ENCODE data around the gene MPC1.
"Not testable (repeated sequence)": the region's sequence is repeated elsewhere in the genome, so short reads cannot be mapped to it uniquely, and the experiment has no call there.

MPC1 gene

GRCh38 chr6:166382500-166382932, 224 bp downstream of the MPC1 start:
- no peak for DNase-seq (ENCODE audit: low read depth in 2 of 2, low spot score in 1 of 2)

- DNase-seq (ENCODE audit: low read depth in 2 of 2, low spot score in 1 of 2): peak; percentile 28 to 36
Measured at GRCh38 chr6:166381733-166382499, 824 bp downstream of the MPC1 start.

GRCh38 chr6:166381381-166381732, 1.4 kb downstream of the MPC1 start:
- DNase-seq (ENCODE audit: low read depth in 2 of 2, low spot score in 1 of 2): no peak

- no peak for DNase-seq (ENCODE audit: low read depth in 2 of 2, low spot score in 1 of 2)
Measured at GRCh38 chr6:166379800-166380199, 2.9 kb downstream of the MPC1 start.

- DNase-seq (ENCODE audit: low read depth in 2 of 2, low spot score in 1 of 2): no peak
Measured at GRCh38 chr6:166379103-166379586, 3.6 kb downstream of the MPC1 start.

GRCh38 chr6:166377721-166378120, 5.0 kb downstream of the MPC1 start:
- no peak for DNase-seq (ENCODE audit: low read depth in 2 of 2, low spot score in 1 of 2)

- no peak for DNase-seq (ENCODE audit: low read depth in 2 of 2, low spot score in 1 of 2)
Measured at GRCh38 chr6:166375013-166375412, 7.7 kb downstream of the MPC1 start.

GRCh38 chr6:166370489-166370888, 12.3 kb downstream of the MPC1 start:
- DNase-seq (ENCODE audit: low read depth in 2 of 2, low spot score in 1 of 2): no peak

GRCh38 chr6:166369782-166370181, 13.0 kb downstream of the MPC1 start:
- DNase-seq (ENCODE audit: low read depth in 2 of 2, low spot score in 1 of 2): no peak

- DNase-seq (ENCODE audit: low read depth in 2 of 2, low spot score in 1 of 2): no peak
Measured at GRCh38 chr6:166366921-166367320, 15.8 kb downstream of the MPC1 start.

- no peak for DNase-seq (ENCODE audit: low read depth in 2 of 2, low spot score in 1 of 2)
Measured at GRCh38 chr6:166365806-166366205, 16.9 kb downstream of the MPC1 start.

- no peak for DNase-seq (ENCODE audit: low read depth in 2 of 2, low spot score in 1 of 2)
Measured at GRCh38 chr6:166365221-166365620, 17.5 kb downstream of the MPC1 start.

GRCh38 chr6:166364456-166364855, 18.3 kb downstream of the MPC1 start:
- no peak for DNase-seq (ENCODE audit: low read depth in 2 of 2, low spot score in 1 of 2)

GRCh38 chr6:166362427-166362826, 20.3 kb downstream of the MPC1 start:
- DNase-seq (ENCODE audit: low read depth in 2 of 2, low spot score in 1 of 2): not testable (repeated sequence)

- no peak for DNase-seq (ENCODE audit: low read depth in 2 of 2, low spot score in 1 of 2)
Measured at GRCh38 chr6:166361077-166361429, 21.7 kb downstream of the MPC1 start.

- no peak for DNase-seq (ENCODE audit: low read depth in 2 of 2, low spot score in 1 of 2)
Measured at GRCh38 chr6:166360243-166361076, 22.3 kb downstream of the MPC1 start.

GRCh38 chr6:166355552-166355951, 27.2 kb downstream of the MPC1 start:
- no peak for DNase-seq (ENCODE audit: low read depth in 2 of 2, low spot score in 1 of 2)

- DNase-seq (ENCODE audit: low read depth in 2 of 2, low spot score in 1 of 2): no peak
Measured at GRCh38 chr6:166354965-166355364, 27.8 kb downstream of the MPC1 start.

- DNase-seq (ENCODE audit: low read depth in 2 of 2, low spot score in 1 of 2): no peak
Measured at GRCh38 chr6:166354143-166354542, 28.6 kb downstream of the MPC1 start.

- DNase-seq (ENCODE audit: low read depth in 2 of 2, low spot score in 1 of 2): no peak
Measured at GRCh38 chr6:166353507-166353906, 29.2 kb downstream of the MPC1 start.

- no peak for DNase-seq (ENCODE audit: low read depth in 2 of 2, low spot score in 1 of 2)
Measured at GRCh38 chr6:166352923-166353322, 29.8 kb downstream of the MPC1 start.

- no peak for DNase-seq (ENCODE audit: low read depth in 2 of 2, low spot score in 1 of 2)
Measured at GRCh38 chr6:166351715-166352285, 30.9 kb downstream of the MPC1 start.
